ENCODE results near the gene ING5. TPM values are rescaled to one million over a fixed set of nuclear protein-coding genes. Genes with fewer than 3 reads are reported as not detected.

Gene ING5
- total RNA-seq, 1 donor from 2014 or later = 56.4 TPM

DNA sequence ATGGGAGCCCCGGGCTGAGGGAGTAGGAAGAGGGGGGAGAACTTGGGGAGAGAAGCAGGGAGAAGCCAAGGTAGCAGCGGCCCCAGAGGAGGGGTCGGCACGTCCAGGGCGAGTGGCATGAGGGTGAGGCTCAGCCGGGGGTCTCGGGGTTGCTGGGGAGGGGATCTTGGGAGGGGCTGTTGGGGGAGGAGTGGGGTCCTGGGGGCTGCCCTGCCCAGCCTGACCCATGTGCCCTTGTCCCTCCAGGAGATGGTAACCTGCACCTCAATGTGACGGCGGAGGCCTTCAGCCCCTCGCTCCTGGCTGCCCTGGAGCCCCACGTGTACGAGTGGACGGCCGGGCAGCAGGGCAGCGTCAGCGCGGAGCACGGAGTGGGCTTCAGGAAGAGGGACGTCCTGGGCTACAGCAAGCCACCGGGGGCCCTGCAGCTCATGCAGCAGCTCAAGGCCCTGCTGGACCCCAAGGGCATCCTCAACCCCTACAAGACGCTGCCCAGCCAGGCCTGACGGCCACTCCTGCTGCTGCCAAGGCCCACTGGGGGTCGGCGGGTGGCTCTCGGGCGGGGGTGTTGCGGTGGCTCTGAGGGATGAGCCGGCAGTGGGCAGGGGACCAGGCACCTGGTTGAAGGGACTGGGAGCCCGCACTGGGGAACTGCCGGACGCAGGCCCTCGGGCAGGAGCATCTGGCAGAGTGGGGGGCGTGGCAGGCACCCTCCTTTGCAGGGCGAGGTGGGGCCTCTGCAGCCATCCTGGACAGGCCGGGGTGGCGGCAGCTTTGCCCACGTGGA lies 65.8 kb downstream of the ING5 start:
- no peak overlapping the region for H3K27ac Mint-ChIP-seq
- DNase-seq (ENCODE audit: low spot score) = no peak
- peaks cover 12% of the 10 kb centered on the region for H3K4me1 Mint-ChIP-seq (ENCODE audit: low read depth)

DNA sequence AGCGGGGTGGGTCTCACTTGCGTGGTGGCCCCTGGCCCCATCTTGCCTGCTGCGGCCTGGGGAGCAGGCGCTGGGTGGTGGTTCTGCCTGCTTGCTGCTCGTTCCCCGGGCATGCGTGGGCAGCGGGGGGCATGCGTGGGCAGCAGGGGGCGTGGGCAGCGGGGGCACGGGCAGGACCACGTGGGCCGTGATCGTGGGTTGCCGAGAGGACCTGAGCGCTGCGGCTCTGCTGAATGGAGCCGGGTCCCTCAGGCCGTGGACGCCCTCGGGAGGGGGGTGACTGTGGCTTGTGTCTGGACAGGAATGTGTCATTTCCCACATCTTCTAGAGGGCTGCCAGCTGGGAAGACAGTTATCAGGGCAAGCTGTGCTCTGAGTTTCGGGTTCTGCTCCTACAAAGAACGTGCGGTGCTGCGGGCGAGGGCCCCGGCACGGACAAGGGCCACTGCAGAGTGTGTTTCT lies 66.4 kb downstream of the ING5 start:
- intact Hi-C loops (cut with micrococcal nuclease) = no loop called here
- H3K27me3 Mint-ChIP-seq (ENCODE audit: low read depth) = no peaks in the 10 kb centered on the region
- no peak overlapping the region for H3K4me3 Mint-ChIP-seq (ENCODE audit: low read depth)
- no peaks in the 10 kb centered on the region for H3K9me3 Mint-ChIP-seq
- DNase-seq (ENCODE audit: low spot score) = no peak
- H3K27ac Mint-ChIP-seq = no peak overlapping the region
- H3K36me3 Mint-ChIP-seq (ENCODE audit: low read depth) = no peaks in the 10 kb centered on the region
- peaks cover 6% of the 10 kb centered on the region for H3K4me1 Mint-ChIP-seq (ENCODE audit: low read depth)

More for the DNA sequence above, 65.8 kb downstream of the ING5 start:
- intact Hi-C loops (cut with micrococcal nuclease) = no loop called here
- Mint-ChIP-seq H3K27me3 (ENCODE audit: low read depth) (no peaks in the 10 kb centered on the region), H3K36me3 (ENCODE audit: low read depth) (peaks cover under 1% of the 10 kb centered on the region), H3K9me3 (no peaks in the 10 kb centered on the region), H3K4me3 (ENCODE audit: low read depth) (no peak overlapping the region)

DNA sequence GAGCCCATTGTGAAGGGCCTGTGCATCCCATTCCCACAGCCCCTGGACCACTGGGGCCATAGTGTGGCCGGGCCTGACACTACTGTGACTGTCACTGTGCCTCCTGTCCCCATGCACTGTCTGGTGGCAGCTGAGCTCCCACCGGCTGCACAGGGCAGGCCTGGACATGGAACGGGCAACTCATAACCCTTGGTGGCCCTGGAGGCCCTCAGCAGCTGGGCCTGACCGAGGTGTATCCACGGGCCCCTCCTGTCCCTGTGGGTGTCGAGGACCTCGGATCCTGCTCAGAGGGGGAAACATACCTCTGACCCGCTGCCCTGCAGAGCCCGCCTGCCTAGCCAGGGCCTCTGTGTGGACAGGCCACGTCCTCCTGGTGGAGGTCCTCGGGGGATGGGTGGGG lies 67.0 kb downstream of the ING5 start:
- no peak for DNase-seq (ENCODE audit: low spot score)
- intact Hi-C loops (cut with micrococcal nuclease) = no loop called here
- no peak overlapping the region for H3K4me3 Mint-ChIP-seq (ENCODE audit: low read depth)
- no peaks in the 10 kb centered on the region for H3K27me3 Mint-ChIP-seq (ENCODE audit: low read depth)
- H3K27ac Mint-ChIP-seq = no peak overlapping the region
- no peaks in the 10 kb centered on the region for H3K9me3 Mint-ChIP-seq
- H3K4me1 Mint-ChIP-seq (ENCODE audit: low read depth) = peaks cover 5% of the 10 kb centered on the region
- no peaks in the 10 kb centered on the region for H3K36me3 Mint-ChIP-seq (ENCODE audit: low read depth)

DNA sequence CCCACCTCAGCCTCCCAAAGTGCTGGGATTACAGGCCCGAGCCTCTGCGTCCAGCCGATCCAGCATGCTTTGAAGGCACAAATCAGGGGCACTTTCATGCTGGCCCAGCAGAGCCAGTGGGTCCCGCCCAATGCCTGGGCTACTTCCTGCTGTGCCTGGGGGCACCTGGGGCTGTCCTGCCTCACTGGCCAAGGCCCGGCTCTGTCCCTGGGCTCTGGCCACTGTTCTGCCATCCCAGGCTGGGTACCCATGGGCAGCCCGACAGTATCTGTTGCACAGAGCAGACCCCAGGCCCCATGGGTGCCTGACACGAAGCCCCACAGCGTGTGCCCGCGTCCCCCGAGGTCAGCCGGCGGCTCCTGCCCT lies 68.0 kb downstream of the ING5 start:
- Mint-ChIP-seq H3K4me3 (ENCODE audit: low read depth) (no peak overlapping the region), H3K27ac (no peak overlapping the region), H3K36me3 (ENCODE audit: low read depth) (no peaks in the 10 kb centered on the region), H3K27me3 (ENCODE audit: low read depth) (no peaks in the 10 kb centered on the region), H3K9me3 (no peaks in the 10 kb centered on the region), H3K4me1 (ENCODE audit: low read depth) (peaks cover 5% of the 10 kb centered on the region)
- intact Hi-C loops (cut with micrococcal nuclease) = no loop called here
- no peak for DNase-seq (ENCODE audit: low spot score)

DNA sequence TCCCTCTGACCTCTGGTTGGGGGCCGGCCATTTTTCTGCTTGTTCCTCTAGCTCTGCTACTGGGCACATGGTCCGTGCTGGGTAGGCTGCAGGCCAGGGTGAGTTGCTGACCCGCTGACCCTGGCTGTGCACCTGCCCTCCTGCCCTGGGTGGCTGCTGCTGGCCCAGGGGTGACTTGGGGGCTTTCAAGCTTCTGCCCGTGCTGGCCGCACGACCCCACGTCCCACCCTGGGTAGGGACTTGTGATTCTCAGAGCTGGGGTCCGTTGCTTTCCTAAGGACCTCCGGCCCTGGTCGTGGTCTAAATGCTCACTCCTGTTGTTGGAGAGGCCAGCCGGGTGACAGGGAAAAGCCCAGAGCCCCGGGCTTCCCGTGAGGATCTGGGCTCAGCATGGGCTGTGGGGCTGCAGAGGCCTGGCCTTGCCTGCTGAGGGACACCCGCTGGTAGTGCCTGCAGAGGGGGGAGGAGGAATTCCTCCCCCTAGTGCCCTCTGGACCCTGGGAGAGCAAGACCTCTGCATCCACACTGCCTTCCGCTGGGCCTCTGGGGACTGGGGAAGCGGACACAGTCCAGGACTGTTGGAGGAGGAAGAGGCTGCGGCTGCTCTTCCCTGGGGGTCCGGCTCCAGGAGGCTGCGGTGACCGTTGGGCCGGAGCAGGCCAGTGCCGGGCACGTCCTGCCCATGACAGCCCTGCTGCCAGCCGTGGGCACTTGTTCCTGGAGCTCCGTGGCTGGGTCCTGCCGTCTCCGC lies 68.5 kb downstream of the ING5 start:
- Mint-ChIP-seq H3K36me3 (ENCODE audit: low read depth) (no peaks in the 10 kb centered on the region), H3K9me3 (no peaks in the 10 kb centered on the region), H3K27me3 (ENCODE audit: low read depth) (no peaks in the 10 kb centered on the region), H3K27ac (no peak overlapping the region), H3K4me3 (ENCODE audit: low read depth) (no peak overlapping the region), H3K4me1 (ENCODE audit: low read depth) (peaks cover 5% of the 10 kb centered on the region)
- intact Hi-C loops (cut with micrococcal nuclease) = no loop called here
- DNase-seq (ENCODE audit: low spot score) = no peak

DNA sequence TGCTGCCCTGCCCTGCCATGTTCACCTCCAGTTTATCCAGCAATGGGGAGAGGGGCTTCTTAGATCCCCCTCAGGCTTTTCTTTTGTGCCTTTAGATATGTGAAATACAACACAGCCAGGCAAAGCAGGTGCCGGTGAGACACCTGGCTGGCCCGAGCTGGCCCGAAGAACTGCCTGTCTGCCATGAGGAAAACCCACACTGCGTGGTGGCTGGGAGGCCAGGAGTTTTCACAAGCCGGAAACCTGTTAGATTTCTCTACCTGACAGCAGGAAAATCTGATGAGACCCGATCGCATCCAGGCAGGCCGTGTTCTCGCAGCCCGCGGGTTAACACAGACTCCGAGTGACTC lies 69.1 kb downstream of the ING5 start:
- Mint-ChIP-seq H3K27me3 (ENCODE audit: low read depth) (no peaks in the 10 kb centered on the region), H3K27ac (no peak overlapping the region), H3K9me3 (no peaks in the 10 kb centered on the region), H3K4me3 (ENCODE audit: low read depth) (no peak overlapping the region), H3K4me1 (ENCODE audit: low read depth) (peaks cover 5% of the 10 kb centered on the region), H3K36me3 (ENCODE audit: low read depth) (no peaks in the 10 kb centered on the region)
- no peak for DNase-seq (ENCODE audit: low spot score)
- intact Hi-C loops (cut with micrococcal nuclease) = no loop called here

DNA sequence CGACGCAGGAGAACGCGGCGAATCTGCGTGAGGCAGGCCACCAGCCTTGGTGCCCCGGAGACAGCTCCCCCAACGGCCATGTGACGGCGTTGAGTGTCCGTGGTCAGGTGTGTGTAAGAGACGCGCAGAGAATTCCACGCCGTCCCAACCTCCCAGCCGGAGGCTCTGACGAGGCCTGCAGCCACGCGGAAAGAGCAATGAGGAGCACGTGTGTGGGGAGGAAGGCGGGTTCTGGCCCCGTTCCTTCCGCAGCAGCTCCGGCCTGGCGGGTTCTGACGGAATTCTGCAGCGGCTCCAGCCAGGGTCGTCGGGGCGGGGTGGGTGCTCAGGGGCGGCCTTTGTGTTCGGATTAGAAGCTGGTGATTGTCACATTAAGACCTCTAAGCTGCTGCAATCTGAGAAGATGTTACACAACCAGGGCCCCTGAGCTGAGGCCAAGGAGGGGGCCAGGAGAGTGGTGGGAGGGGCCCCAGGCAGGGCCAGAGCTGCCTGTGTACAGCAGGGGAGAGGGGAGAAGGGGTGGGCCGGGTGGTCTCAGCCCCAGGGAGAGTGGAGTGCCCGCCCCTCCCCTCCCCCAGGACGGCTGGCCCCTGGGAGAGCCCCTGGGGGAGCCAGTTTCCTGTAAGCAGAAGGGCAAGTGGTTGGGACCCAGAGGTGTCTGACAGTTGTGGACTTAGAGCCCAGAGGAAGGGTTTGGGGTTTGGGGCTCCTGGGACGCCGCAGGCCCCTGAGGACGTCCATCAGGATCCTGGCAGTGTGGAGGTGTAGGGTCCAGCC lies 69.6 kb downstream of the ING5 start:
- no peak overlapping the region for H3K27ac Mint-ChIP-seq

DNA sequence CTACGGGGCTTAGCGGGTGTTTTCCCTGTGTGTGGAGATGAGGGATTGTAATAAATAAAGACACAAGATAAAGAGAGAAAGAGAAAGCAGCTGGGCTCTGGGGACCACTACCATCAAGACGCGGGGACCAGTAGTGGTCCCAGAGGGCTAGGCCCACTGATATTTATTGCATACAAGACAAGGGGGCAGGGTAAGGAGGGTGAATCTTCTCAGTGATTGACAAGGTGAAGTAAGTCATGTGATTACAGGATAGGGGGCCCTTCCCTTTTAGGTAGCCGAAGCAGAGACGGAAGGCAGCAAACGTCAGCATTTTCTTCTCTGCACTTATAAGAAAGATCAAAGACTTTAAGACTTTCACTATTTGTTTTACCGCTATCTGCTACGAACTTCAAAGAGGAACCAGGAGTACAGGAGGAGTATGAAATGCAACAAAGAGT lies 70.2 kb downstream of the ING5 start:
- no peaks in the 10 kb centered on the region for H3K27me3 Mint-ChIP-seq (ENCODE audit: low read depth)
- no peak for DNase-seq (ENCODE audit: low spot score)
- intact Hi-C loops (cut with micrococcal nuclease) = no loop called here
- no peaks in the 10 kb centered on the region for H3K36me3 Mint-ChIP-seq (ENCODE audit: low read depth)
- H3K4me1 Mint-ChIP-seq (ENCODE audit: low read depth) = peaks cover 5% of the 10 kb centered on the region
- no peak overlapping the region for H3K27ac Mint-ChIP-seq
- H3K4me3 Mint-ChIP-seq (ENCODE audit: low read depth) = no peak overlapping the region
- H3K9me3 Mint-ChIP-seq = no peaks in the 10 kb centered on the region

More for the DNA sequence above, 69.6 kb downstream of the ING5 start:
- DNase-seq (ENCODE audit: low spot score) = no peak
- H3K9me3 Mint-ChIP-seq = no peaks in the 10 kb centered on the region
- peaks cover 5% of the 10 kb centered on the region for H3K4me1 Mint-ChIP-seq (ENCODE audit: low read depth)
- no peak overlapping the region for H3K4me3 Mint-ChIP-seq (ENCODE audit: low read depth)
- intact Hi-C loops (cut with micrococcal nuclease) = no loop called here
- no peaks in the 10 kb centered on the region for H3K36me3 Mint-ChIP-seq (ENCODE audit: low read depth)
- H3K27me3 Mint-ChIP-seq (ENCODE audit: low read depth) = no peaks in the 10 kb centered on the region

DNA sequence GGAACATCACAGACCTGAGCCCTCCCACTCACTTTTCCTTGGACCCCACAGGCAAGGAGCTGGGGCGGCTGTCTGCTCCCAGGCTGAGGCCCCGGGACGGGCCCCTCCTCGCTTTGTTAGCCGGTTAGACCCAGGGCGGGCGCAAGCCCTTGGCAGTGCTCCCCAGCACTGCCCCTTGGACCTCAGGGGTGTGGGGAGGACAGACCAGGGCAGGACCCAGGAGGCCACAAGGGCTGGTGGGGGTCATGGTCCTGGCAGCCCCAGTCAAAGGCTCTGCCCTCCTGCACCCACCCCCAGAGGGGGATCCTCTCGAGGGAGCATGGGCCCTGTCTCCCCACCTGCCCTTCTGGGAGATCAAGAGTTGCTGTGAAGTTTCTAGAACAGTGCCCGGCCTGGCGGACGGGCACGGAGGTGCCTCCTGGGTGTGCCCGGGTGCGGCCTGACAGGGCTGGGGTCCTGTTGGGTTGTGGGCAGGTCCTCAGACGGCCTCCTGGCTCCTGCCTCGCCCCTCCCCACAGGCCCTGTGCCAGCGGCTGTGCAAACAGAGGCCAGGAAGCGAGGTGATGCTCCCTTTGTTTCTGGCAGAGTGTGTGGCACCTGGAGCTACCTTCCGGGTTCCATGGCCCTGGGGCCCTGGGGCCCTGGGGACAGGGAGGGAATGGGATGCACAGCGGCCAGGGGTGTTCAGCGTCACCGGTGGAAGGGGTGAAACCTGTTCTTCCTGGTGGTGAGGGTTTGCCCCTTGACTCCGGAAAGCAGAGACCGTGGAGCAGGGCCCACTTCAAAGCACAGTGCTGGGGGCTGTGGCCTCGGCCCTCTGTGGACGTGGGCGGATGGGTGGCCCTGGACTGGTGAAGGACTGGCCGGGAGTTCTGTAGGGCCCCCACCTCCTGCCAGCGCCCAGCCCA lies 71.9 kb downstream of the ING5 start:
- no peaks in the 10 kb centered on the region for H3K36me3 Mint-ChIP-seq (ENCODE audit: low read depth)
- H3K9me3 Mint-ChIP-seq = no peaks in the 10 kb centered on the region
- intact Hi-C loops (cut with micrococcal nuclease) = no loop called here
- no peak for DNase-seq (ENCODE audit: low spot score)
- peaks cover 5% of the 10 kb centered on the region for H3K4me1 Mint-ChIP-seq (ENCODE audit: low read depth)
- H3K27ac Mint-ChIP-seq = no peak overlapping the region
- no peaks in the 10 kb centered on the region for H3K27me3 Mint-ChIP-seq (ENCODE audit: low read depth)
- H3K4me3 Mint-ChIP-seq (ENCODE audit: low read depth) = no peak overlapping the region

DNA sequence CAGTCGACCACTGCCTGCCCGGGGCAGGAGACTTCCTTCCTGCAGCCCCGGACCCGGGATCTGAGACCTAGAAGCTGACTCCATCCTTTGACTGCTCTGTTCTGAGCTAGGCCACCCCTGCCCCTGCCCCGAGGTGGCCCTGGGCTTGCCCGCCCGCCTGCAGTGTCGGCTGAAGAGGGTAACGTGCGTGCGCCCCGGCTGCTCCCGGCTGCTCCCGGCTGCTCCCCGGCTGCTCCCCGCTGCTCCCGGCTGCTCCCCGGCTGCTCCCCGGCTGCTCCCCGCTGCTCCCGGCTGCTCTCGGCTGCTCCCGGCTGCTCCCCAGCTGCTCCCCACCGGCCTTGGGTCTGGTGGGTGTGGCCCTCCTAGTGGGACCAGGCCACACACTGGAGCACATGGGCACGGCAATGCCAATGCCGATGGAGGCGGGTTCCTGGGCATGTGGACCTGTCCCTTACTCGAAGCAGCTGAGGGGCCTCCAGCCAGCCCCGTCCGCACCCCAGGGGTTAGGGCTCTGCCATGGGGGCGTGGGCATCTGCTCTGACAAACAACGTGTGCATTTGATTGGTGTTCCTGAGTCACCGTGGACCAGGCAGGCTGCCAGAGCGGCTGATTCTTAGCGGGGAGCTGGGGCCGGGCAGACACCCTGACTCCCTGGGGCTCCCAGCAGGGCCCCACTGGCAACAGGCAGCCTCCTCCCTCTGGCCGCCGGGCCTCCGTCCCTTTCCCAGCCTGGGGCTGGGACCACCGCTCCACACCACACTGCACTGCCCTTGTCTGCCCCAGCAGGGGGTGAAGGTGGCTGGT lies 72.8 kb downstream of the ING5 start:
- H3K9me3 Mint-ChIP-seq = no peaks in the 10 kb centered on the region
- peaks cover 5% of the 10 kb centered on the region for H3K4me1 Mint-ChIP-seq (ENCODE audit: low read depth)
- intact Hi-C loops (cut with micrococcal nuclease) = no loop called here
- H3K27me3 Mint-ChIP-seq (ENCODE audit: low read depth) = no peaks in the 10 kb centered on the region
- DNase-seq (ENCODE audit: low spot score) = no peak
- no peaks in the 10 kb centered on the region for H3K36me3 Mint-ChIP-seq (ENCODE audit: low read depth)
- no peak overlapping the region for H3K27ac Mint-ChIP-seq
- no peak overlapping the region for H3K4me3 Mint-ChIP-seq (ENCODE audit: low read depth)

DNA sequence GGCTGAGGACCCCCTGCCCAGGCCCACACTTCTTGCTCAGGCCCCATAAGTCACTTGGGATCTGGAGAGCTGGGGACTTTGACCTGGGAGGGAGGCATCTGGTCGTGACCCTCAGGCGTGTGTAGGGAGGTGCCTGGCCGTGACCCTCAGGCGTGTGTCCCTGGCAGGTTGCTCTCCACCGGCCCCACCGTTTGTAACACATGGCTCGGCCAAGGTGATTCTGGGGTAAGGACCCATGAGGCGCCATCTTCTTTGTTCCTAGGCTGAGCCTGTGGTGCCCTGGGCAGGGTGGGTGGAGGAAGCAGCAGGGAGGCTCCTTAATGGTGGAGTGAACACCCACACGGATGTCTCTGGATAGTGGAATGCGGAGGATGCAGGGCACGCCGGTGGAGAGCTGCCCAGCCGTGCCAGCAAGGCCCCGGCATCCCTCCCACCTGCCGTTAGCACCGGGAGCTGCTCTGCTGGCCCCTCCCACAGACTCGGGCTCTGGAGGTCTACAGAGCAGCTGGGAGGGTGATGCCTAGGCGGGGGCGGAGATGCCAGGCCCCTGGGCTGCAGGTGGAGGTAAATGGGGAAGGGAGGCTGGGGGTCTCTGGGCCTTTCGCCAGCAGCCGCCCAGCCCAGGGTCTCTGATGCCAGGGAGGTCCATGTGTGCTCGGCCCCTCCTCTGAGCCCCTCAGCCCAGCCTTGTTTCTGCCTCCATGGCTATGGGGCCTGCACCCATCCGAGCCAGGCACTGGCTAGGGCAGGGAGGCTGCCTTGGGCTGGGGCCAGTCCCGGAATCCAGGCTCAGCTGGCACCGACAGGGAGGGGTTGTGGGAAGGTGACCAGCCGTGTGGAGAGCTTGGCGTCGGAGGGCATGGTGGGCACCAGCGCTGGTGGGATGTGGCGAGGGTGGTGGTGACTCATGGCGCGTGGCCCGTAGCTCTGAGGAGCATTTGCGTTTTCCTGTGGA lies 73.7 kb downstream of the ING5 start:
- H3K27ac Mint-ChIP-seq = no peak overlapping the region
- H3K4me1 Mint-ChIP-seq (ENCODE audit: low read depth) = peaks cover 5% of the 10 kb centered on the region
- H3K36me3 Mint-ChIP-seq (ENCODE audit: low read depth) = no peaks in the 10 kb centered on the region
- H3K27me3 Mint-ChIP-seq (ENCODE audit: low read depth) = no peaks in the 10 kb centered on the region
- no peak overlapping the region for H3K4me3 Mint-ChIP-seq (ENCODE audit: low read depth)
- DNase-seq (ENCODE audit: low spot score) = no peak
- intact Hi-C loops (cut with micrococcal nuclease) = no loop called here
- peaks cover under 1% of the 10 kb centered on the region for H3K9me3 Mint-ChIP-seq

Measured in activated T-helper 2 cell treated with anti-CD3 and anti-CD28 coated beads, Interferon-gamma antibody, Interleukin-2, Interleukin-4, amounts not matched to agents 10 μg/mL and 5 μg/mL and 100 μg/mL, durations not matched to agents 14 hours and 24 hours and 36 hours (primary cell).